Esophagus squamous epithelium (tissue), 4 donors: ENCODE data around the gene PCDH19.

Experiments
- CTCF ChIP-seq, 6 experiments: fragments of 450-650 bp in 4 of 6; fragments of 200-600 bp in 2 of 6; sonication (generic) in 2 of 6; IDR thresholded peaks; one replicate each; pipeline ENCODE4 v1.5.1; 2016 to 2019; ENCODE audit warnings: antibody characterized with exemption in 6 of 6, mild to moderate bottlenecking in 4 of 6, moderate library complexity in 4 of 6
- POLR2A ChIP-seq, 4 donors: fragments of 450-650 bp; IDR thresholded peaks; one replicate each; pipeline ENCODE4 v1.6.1; 2017; ENCODE audit warnings: antibody characterized with exemption in 4 of 4, mild to moderate bottlenecking in 4 of 4, moderate library complexity in 3 of 4

DNA sequence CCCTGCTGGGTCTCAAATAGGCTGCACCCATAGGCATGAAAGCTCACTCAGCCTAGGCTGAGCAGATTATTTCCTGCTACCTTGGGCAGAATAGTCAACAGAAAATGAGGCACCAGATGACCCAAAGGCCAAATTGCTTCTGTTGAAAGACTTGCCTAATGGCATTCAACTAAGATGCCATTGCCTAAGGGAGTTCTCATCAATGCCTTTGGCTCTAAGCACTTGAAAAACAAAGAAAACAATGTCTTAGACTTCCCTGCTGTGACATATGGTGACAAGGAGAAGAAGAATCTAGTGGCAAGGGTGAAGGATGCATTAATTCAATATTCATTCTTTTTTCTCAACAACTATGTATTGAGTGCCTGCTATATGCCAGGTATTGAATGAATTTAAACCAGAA is 25.7 kb upstream of the PCDH19 start:
- TF ChIP-seq CTCF (IDR thresholded peaks at IDR 0.05) (no peak), POLR2A (IDR thresholded peaks at IDR 0.05) (no peak)
